HG02938 (cell line): Measurements from ENCODE around the gene ABHD6.
"Not testable (repeated sequence)": the region's sequence is repeated elsewhere in the genome, so short reads cannot be mapped to it uniquely, and the experiment has no call there.

Experiments used
- ATAC-seq: cut with Tn5 transposase; IDR thresholded peaks from one replicate; pipeline ENCODE4 v1.9.1; 2021; ENCODE audit warnings: mild to moderate bottlenecking, moderate library complexity; ENCODE audit not compliant: unreplicated experiment

The ABHD6 gene

DNA sequence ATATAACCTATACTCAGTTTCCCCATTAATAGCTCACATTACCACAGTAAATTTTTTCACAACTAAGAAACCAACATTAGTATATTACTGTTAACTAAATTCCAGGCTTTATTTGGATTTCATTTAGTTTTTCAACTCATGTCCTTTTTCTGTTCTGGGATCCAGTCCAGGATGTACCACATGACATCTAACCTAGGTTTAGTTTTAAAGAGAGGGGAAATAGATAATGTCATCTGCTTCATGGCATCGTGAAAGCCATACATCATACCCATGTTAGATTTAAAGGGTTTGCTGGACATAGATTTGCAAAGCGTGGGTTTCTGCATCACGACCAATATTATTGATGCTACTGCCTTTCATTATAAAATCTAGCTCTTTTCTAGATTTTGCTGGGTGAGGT, 35.3 kb downstream of the ABHD6 start:
- ATAC-seq: no peak

DNA sequence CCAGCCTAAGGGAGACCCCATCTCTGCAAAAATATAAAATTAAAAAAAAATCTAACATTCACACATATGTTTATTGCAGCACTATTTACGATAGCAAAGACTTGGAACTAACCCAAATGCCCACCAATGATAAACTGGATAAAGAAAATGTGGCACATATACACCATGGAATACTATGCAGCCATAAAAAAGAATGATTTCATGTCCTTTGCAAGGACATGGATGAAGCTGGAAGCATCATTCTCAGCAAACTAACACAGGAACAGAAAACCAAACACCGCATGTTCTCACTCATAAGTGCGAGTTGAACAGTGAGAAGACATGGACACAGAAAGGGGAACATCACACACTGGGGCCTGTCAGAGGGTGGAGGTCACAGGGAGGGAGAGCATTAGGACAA, 35.8 kb downstream of the ABHD6 start:
- not testable (repeated sequence) for ATAC-seq

GRCh38 chr3:58274027-58274614, 36.5 kb downstream of the ABHD6 start:
- ATAC-seq: no peak

DNA sequence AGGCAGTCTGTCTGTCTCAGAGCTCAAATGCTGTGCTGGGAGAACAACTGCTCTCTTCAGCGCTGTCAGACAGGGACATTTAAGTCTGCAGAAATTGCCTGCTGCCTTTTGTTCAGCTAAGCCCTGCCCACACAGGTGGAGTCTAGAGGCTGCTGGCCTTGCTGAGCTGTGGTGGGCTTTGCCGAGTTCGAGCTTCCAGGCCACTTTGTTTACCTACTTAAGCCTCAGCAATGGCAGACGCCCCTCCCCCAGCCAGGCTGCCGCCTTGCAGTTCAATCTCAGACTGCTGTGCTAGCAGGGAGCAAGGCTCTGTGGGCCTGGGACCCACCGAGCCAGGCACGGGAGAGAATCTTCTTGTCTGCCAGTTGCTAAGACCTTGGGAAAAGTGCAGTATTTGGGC, 43.5 kb downstream of the ABHD6 start:
- ATAC-seq: no peak

DNA sequence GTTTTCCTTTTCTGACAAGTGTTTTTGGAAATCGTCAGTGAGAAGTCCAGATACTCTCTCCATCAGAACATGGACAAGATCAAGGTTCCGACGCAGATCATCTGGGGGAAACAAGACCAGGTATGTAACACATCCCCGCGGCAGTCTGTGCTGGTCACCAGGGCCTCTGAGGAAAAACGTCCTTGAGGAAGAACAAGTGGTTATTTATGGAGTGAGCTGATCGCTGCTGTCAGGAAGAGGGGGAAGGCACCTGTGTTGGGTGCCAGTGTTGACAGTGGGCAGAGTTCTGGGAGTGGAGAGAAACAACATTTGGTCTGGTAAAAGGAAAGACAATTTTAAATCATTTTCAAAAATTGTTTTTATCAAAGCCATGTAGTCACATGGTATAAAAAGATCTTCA, 47.7 kb downstream of the ABHD6 start:
- ATAC-seq: no peak

GRCh38 chr3:58287354-58287753, 49.8 kb downstream of the ABHD6 start:
- no peak for ATAC-seq

- ATAC-seq: no peak
These were observed 50.6 kb downstream of the ABHD6 start for GRCh38 chr3:58288011-58288728.

DNA sequence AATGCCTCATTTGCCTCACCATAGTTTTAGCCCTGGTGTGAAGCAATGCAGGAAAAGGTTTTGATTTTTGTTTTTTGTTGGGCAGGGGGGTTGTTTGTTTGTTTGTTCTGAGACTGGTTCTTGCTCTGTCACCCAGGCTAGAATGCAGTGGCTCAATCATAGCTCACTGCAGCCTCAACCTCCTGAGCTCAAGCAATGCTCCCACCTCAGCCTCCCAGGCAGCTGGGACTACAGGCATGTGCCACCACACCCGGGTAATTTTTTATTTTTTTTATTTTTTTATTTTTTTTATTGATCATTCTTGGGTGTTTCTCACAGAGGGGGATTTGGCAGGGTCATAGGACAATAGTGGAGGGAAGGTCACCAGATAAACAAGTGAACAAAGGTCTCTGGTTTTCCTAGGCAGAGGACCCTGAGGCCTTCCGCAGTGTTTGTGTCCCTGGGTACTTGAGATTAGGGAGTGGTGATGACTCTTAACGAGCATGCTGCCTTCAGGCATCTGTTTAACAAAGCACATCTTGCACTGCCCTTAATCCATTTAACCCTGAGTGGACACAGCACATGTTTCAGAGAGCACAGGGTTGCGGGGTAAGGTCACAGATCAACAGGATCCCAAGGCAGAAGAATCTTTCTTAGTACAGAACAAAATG, 51.5 kb downstream of the ABHD6 start:
- ATAC-seq: not testable (repeated sequence)

- not testable (repeated sequence) for ATAC-seq
These were observed 52.9 kb downstream of the ABHD6 start for GRCh38 chr3:58290446-58290845.

DNA sequence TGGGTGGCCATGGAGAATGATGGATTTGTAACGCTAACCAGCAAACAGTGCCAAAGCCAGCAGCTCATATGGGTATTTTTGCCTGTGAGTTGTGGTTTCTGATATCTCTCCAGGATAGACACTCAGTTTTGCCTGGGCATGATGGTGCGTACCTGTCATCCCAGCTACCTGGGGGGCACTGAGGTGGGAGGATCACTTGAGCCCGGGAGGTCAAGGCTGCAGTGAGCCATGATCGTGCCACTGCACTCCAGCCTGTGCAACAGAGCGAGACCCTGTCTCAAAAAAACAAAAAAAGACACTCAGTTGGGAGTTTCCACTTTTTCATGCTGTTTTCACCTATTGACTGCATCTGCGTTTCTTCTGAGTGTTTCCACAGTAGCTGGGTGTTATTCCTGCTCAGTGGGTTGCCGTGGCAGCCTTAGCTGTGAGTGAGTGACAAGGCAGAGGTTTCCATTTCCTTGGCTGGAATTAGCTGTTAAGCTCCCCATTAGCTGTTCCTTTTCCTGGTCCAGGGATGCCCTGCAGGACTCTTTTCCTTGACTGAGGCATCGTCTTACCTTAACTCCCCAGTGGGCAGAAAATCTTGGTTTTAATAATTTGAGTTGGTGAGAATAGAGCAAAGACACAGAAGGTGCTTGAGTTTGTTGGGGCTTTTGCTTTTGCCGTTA, 54.2 kb downstream of the ABHD6 start:
- ATAC-seq: no peak

DNA sequence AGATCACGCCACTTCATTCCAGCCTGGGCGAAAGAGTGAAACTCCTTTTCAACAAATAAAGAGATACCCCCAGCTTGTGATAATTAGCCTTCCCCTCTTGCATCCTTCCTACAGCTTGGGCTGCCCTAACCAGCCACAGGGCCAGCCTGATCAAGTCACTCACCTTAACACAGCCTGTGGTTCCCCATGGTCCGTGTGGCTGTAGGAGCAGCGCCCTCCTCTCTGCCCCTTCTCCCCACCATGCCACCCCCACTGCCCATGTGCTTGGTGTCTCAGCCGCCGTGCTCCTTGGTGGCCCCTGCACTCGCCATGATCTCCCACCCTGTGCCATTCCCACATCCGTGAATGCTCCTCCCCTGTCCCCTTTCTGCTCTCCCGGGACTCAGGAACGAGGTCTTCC, 55.3 kb downstream of the ABHD6 start:
- ATAC-seq: no peak

- no peak for ATAC-seq
These were observed 55.9 kb downstream of the ABHD6 start for GRCh38 chr3:58293516-58293915.

- ATAC-seq: no peak
These were observed 58.7 kb downstream of the ABHD6 start for GRCh38 chr3:58296269-58296668.

- ATAC-seq: no peak
These were observed 59.3 kb downstream of the ABHD6 start for GRCh38 chr3:58296843-58297242.

DNA sequence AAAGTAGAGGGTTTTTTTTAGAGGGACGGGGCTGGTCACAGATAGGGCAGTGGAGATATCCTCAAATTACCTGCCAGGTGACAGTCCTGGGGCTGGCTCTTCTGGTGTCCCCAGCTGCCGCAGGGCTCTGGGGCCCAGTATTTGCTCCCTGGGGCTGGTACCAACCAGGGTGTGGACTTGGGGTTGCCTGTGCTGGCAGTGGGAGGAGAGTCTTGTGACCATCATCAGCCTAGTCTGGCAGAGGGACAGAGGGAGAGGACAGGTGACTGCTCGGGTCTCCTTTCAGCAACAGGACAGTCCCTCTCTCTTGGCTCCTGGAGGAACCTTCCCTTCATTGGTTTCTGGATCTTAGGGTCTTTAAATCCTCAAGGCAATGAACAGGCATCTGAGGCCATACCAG, 60.6 kb downstream of the ABHD6 start:
- ATAC-seq: no peak

- ATAC-seq: no peak
These were observed 61.5 kb downstream of the ABHD6 start for GRCh38 chr3:58299075-58299474.

- ATAC-seq: no peak
These were observed 62.4 kb downstream of the ABHD6 start for GRCh38 chr3:58299839-58300516.

DNA sequence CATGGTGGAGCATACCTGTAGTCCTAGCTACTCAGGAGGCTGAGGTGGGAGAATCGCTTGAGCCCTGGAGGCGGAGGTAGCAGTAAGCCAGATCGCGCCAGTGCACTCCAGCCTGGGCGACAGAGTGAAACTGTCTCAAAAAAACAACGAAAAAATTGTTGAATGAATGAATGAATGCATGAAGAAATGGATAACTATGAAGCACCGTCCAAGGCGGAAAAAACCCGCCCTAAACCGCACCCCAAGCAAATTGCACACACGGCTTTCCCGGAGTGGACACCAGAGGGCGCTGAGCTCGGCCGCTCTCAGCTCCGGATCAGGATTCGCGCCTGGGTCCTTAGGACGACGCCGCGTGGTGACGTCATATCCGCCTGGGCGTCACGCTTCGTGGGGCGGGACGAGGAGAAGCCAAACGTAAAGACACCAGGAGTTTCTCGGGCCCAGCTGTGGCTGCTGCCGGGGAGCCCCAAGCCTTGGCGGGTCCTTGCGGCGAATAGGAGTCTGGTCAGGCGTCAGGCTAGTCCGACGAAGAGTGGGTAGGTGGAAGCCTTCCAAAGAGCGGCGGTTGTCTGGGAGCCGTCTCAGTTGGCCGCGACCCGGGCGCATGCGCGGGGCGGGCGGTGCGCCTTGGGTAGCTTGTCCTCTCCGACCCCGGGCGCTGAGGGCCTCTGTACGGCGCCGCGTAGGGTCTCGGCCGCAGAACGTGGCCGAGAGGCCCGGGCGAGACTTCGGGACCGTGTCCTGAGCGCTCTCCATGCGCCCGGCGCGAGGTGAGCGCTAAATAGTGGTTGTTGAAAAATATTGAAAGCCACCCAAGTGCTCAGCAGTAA, 68.5 kb downstream of the ABHD6 start, which contains the start of the genes HTD2 and RPP14:
TSS of gene HTD2 (plus strand) at position 639 of the 830 bp plus-strand sequence. CDS start 11,094 bp downstream, outside the sequence.
TSS of gene RPP14 (plus strand) at position 364 of the 830 bp plus-strand sequence. CDS start 4,085 bp downstream, outside the sequence.
- ATAC-seq: peak; percentile 78

GRCh38 chr3:58307639-58308215, 70.1 kb downstream of the ABHD6 start:
- ATAC-seq: no peak

- ATAC-seq: no peak
These were observed 71.1 kb downstream of the ABHD6 start for GRCh38 chr3:58308728-58309127.
